ENCODE measurements around the gene PTCD1.
"Not testable (repeated sequence)": the region's sequence is repeated elsewhere in the genome, so short reads cannot be mapped to it uniquely, and the experiment has no call there.

Gene PTCD1

DNA sequence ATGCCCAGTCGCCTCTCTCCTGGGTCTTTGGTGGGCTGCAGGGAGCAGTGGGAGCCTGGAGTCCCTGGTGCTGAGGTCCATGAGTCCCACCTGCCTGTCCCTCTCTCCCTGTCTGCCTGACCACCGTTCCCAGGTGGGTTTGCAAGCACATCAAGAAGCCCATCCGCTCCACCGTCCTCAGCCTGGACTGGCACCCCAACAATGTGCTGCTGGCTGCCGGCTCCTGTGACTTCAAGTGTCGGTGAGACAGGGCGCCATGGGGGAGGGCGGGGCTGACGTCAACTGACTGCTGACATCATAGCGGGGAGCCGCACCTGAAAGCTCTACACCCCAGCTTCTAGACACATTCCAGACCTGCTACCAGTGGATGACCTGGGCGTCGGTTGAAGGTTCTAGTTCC, 48.8 kb downstream of the PTCD1 start:
- no peak for DNase-seq (ENCODE audit: low read depth in 2 of 2)

GRCh38 chr7:99387912-99388311, 50.7 kb downstream of the PTCD1 start:
- DNase-seq (ENCODE audit: low read depth in 2 of 2): no peak

DNA sequence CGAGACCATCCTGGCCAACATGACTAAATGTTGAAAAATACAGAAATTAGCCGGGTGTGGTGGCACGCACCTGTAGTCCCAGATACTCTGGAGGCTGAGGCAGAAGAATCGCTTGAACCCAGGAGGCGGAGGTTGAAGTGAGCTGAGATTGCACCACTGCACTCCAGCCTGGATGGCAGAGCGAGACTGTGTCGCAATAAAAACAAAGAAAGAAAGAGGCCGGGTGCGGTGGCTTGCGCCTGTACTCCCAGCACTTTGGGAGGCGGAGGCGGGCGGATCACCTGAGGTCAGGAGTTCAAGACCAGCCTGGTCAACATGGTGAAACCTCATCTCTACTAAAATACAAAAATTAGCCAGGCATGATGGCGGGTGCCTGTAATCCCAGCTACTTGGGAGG, 51.4 kb downstream of the PTCD1 start:
- not testable (repeated sequence) for DNase-seq (ENCODE audit: low read depth in 2 of 2)

DNA sequence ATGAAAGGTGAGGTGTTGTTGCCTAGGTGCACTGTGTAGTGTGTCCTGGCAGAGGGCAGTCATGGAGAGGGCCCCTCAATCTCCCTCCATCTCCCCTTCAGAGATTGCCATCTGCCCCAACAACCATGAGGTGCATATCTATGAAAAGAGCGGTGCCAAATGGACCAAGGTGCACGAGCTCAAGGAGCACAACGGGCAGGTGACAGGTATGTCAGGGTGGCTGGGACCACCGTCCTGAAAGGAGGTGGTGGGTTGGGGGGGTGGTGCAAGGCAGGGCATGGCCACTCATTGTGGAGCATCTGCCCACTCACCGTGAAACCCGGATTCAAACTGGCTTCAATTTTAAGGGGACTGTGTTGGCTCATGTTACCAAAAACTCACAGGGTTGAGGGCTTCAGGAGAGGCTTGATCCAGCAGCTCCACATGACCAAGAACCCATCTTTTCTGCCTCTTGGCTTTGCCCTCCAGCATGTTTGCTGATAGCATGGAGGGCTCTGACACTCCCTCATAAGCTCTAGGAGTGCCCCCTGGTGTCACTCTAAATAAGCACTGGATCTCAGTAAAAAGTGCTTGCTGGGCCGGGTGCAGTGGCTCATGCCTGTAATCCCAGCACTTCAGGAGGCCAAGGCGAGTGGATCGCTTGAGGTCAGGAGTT, 51.9 kb downstream of the PTCD1 start:
- no peak for DNase-seq (ENCODE audit: low read depth in 2 of 2)

- no peak for DNase-seq (ENCODE audit: low read depth in 2 of 2)
These were observed 53.0 kb downstream of the PTCD1 start for GRCh38 chr7:99385564-99385963.

DNA sequence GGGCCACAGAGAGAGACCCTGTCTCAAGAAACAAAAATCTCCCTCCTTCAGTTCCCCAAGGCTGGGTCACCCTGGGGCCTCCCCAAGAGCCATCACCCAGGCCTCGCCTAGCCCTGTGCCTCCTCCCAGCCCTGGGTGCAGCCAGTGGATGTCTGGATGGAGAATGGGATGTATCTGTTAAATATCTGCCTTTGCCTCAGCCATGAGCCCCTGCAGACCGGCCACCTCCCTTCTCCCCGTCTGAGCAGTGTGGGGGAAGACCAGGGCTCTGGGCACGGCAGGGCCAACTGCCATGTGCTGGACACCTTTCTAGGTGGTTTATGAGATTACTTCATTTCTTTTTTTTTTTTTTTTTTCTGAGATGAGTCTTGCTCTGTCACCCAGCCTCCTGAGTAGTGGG, 54.1 kb downstream of the PTCD1 start:
- DNase-seq (ENCODE audit: low read depth in 2 of 2): no peak

GRCh38 chr7:99383791-99384370, 54.7 kb downstream of the PTCD1 start:
- DNase-seq (ENCODE audit: low read depth in 2 of 2): no peak

DNA sequence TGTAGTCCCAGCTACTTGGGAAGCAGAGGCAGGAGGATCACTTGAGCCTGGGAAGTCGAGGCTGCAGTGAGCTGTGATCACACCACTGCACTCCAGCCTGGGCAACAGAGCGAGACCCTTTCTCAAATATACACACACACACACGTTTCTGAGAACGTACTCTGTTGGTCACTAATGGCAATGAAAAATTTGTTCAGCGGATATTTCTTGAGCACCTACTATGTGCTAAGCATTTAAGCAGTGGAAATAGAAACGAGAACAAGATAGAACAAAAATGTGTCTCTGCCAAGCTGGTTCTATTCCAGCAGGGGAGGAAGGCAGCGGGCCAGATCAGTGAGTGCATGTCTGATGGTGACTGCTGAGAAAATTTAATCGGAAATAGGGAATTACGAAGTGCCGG, 55.4 kb downstream of the PTCD1 start:
- no peak for DNase-seq (ENCODE audit: low read depth in 2 of 2)

- no peak for DNase-seq (ENCODE audit: low read depth in 2 of 2)
These were observed 56.9 kb downstream of the PTCD1 start for GRCh38 chr7:99381664-99382075.

GRCh38 chr7:99380823-99381663, 57.6 kb downstream of the PTCD1 start:
- peak; percentile 85 to 88 for DNase-seq (ENCODE audit: low read depth in 2 of 2)

GRCh38 chr7:99380032-99380822, 58.4 kb downstream of the PTCD1 start:
- DNase-seq (ENCODE audit: low read depth in 2 of 2): no peak

DNA sequence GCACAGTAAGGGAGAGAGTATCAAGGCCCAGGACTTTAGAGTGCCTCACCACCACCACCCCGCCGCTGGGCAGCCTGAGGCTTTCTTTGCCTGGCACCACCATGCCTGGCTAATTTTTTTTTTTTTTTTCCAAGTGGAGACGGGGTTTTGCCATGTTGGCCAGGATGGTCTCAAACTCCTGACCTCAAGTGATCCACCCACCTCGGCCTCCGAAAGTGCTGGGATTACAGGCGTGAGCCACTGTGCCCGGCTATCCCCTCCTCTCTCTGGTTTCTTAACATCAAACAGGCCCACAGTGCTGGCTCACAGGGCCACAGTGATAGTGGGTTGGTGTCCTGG, 58.9 kb downstream of the PTCD1 start:
- not testable (repeated sequence) for DNase-seq (ENCODE audit: low read depth in 2 of 2)

- no peak for DNase-seq (ENCODE audit: low read depth in 2 of 2)
These were observed 59.5 kb downstream of the PTCD1 start for GRCh38 chr7:99379043-99379577.

DNA sequence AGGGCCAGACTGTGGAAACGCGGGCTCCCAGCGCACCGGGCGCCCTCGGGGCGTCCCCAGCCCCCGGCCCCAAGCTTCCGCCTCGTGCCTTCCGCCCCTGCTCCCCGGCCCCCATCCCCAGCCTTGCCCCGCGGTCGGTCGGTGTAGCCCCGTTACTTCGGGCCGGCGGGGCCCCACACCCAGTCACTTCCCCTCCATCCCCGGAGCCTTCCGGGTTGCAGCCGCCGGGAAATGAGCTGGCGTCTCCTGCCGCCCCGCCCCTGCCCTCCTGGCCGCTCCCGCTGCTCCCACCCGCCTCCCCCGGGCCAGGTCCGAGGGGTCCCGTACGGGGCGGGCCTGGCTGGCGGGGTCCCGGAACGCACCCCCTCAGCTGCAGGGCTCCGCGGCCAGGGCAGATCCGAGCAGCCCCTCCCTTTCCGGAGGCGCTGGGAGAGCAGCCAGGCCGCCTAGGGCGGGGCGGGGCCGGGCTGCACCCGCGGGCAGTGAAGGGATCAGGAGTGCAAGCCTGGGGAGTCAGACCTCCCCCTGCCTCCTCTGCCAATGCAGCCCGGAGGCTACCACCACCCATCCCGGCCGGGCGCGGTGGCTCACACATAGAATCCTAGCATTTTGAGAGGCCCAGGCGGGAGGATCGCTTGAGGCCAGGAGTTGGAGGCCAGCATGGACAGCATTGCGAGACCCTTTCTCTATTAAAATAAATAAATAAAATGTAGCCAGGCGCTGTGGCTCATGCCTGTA, 63.4 kb downstream of the PTCD1 start:
- DNase-seq (ENCODE audit: low read depth in 2 of 2): peak; percentile 60 to 65

GRCh38 chr7:99374111-99375064, 64.2 kb downstream of the PTCD1 start, which contains the start of gene ARPC1B:
Gene ARPC1B (plus strand): TSS chr7:99374730. CDS start chr7:99385715, 10,985 bp downstream.
- DNase-seq (ENCODE audit: low read depth in 2 of 2): peak; percentile 85 to 86

DNA sequence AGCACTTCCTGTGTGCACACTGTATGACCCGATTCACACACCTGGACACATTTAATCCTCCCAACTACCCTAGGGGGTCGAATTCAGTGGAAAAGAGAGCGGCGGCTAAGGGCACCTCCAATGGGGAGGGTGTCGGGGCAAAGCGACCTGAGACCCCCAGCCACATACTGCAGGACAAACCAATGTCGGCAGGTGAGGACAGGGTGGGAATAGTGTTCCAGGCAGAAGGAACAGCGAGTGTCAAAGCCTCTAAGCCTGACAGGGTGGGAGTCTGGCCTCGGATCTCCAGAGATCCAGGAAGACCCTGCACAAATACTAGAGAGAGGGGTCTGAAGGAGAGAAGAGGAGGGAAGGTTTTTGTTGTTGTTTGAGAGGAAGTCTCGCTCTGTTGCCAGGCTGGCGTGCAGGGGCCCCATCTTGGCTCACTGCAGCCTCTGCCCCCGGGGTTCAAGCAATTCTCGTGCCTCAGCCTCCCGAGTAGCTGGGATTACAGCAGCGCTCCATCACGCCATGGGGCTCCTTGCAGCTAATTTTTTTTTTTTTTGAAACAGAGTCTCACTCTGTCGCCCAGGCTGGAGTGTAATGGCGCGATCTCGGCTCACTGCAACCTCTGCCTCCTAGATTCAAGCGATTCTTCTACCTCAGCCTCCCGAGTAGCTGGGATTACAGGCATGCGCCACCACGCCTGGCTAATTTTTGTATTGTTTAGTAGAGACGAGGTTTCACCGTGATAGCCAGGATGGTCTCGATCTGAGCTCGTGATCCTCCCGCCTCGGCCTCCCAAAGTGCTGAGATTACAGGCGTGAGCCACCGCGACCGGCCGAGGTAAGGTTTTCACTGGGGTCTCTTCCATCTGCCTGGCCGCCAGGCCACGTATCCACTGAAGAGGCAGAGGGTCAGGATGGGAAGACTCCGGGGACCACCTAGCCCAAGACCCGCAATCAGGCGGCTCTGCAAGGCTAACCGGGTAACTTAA, 65.2 kb downstream of the PTCD1 start:
- DNase-seq (ENCODE audit: low read depth in 2 of 2): no peak

DNA sequence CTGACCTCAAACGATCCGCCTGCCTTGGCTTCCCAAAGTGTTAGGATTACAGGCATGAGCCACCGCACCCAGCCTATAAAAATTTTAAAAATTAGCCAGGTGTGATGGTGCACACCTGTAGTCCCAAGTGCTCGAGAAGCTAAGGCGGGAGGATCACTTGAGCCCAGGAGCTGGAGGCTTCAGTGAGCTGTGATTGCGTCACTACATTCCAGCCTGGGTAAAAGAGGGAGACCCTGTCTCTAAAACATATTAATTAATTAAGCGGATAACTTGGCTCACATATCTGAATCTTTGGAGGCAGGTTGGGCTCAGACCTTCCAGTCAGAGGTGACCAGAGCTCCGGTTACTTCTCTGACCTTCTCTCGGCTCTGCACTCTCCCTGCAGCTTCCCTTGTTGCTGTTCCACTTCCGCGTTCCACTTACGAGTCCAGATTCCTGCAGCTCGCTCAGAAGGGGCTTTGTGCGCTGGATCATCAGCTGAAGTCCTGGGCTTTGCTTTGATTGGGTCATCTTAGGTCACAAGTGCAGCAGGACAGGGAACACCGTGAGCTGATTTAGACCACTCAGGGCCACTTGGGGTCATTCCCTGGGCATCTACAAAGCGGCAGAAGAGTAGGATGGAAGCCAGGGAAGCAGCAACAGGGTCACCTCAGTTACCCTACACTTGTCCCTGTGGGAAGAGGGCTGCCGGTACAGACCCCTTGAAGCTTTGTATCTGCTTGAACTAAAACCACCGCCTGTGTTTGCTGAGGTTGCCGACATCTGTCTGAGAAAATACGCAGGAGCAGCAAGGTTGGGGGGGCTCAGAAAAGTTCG, 66.1 kb downstream of the PTCD1 start:
- DNase-seq (ENCODE audit: low read depth in 2 of 2): no peak

DNA sequence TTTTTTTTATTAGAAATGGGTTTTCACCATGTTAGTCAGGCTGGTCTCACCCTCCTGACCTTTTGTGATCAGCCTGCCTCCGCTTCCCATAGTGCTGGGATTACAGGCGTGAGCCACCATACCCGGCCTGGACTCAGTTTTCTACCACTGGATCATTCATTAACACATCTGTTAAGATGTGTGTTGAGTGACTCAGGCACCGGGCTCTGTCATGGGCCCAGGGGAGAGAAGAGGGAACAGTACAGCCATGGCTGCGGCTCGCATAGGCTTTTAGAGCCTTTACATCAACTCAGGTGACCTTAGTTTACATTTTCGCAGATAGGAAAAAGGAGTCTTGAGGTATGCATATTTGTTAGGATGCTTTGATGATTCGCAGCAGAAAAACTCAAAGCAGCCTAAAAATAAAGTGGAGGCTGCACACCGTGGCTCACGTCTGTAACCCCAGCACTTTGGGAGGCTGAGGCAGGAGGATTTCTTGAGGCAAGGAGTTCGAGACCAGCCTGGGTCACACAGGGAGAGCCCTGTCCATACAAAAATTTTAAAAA, 67.2 kb downstream of the PTCD1 start:
- DNase-seq (ENCODE audit: low read depth in 2 of 2): no peak
